H9 (cell line): Measurements from ENCODE around the gene LYVE1. TPM values are rescaled to one million over a fixed set of nuclear protein-coding genes. Genes with fewer than 3 reads are reported as not detected.
A peak's percentile ranks its signal among the peaks of the same experiment; 100 is the strongest.

Experiments
- DNase-seq: peaks from one replicate; pipeline ENCODE4 v3.0.0-alpha.2; 2017
- H2AFZ ChIP-seq: one replicate; pipeline ENCODE4 v1.6.1; 2013; ENCODE audit warnings: mild to moderate bottlenecking, low read length, control low read depth, moderate library complexity
- H2AK5ac ChIP-seq: 2 replicates; pipeline ENCODE4 v1.6.1; 2013; ENCODE audit warnings: low read length, control low read depth, mixed read lengths; ENCODE audit not compliant: insufficient read length
- H2BK120ac ChIP-seq: one replicate; pipeline ENCODE4 v1.6.1; 2013; ENCODE audit warnings: low read depth, mild to moderate bottlenecking, low read length, control low read depth, inconsistent platforms; ENCODE audit not compliant: poor library complexity, severe bottlenecking
- H2BK12ac ChIP-seq: 2 replicates; pipeline ENCODE4 v1.6.1; 2013; ENCODE audit warnings: low read length, control low read depth, mixed read lengths, low read depth; ENCODE audit not compliant: insufficient read length
- H2BK15ac ChIP-seq: 2 replicates; pipeline ENCODE4 v1.6.1; 2013; ENCODE audit warnings: low read depth, low read length, control low read depth
- H2BK20ac ChIP-seq: one replicate; pipeline ENCODE4 v1.6.1; 2013; ENCODE audit warnings: low read depth, mild to moderate bottlenecking, low read length, control low read depth, inconsistent platforms; ENCODE audit not compliant: poor library complexity, severe bottlenecking
- H2BK5ac ChIP-seq: 2 replicates; pipeline ENCODE4 v1.6.1; 2013; ENCODE audit warnings: low read length, control low read depth, mixed read lengths; ENCODE audit not compliant: insufficient read length
- H3K14ac ChIP-seq: 2 replicates; pipeline ENCODE4 v1.6.1; 2013; ENCODE audit warnings: low read length, control low read depth; ENCODE audit not compliant: insufficient read depth
- H3K18ac ChIP-seq: 2 replicates; pipeline ENCODE4 v1.6.1; 2013; ENCODE audit warnings: low read depth, mild to moderate bottlenecking, mixed read lengths, low read length, control low read depth; ENCODE audit not compliant: insufficient read length
- H3K23ac ChIP-seq: 2 replicates; pipeline ENCODE4 v1.6.1; 2013; ENCODE audit warnings: low read length, control low read depth, mixed read lengths, low read depth; ENCODE audit not compliant: insufficient read length
- H3K23me2 ChIP-seq: 2 replicates; pipeline ENCODE4 v1.6.1; 2013; ENCODE audit warnings: low read depth, mild to moderate bottlenecking, mixed read lengths, low read length, control low read depth; ENCODE audit not compliant: insufficient read length, poor library complexity, severe bottlenecking
- H3K27ac ChIP-seq: 2 replicates; pipeline ENCODE4 v1.5.1; 2013; ENCODE audit warnings: low read length, control low read depth, mixed read lengths, low read depth; ENCODE audit not compliant: insufficient read length
- H3K27me3 ChIP-seq: 2 replicates; pipeline ENCODE4 v1.6.1; 2013; ENCODE audit warnings: low read length, control low read depth, inconsistent platforms; ENCODE audit not compliant: insufficient read depth
- H3K4ac ChIP-seq: 2 replicates; pipeline ENCODE4 v1.6.1; 2013; ENCODE audit warnings: low read depth, mild to moderate bottlenecking, control low read depth, inconsistent platforms, low read length, moderate library complexity
- H3K4me1 ChIP-seq: 2 replicates; pipeline ENCODE4 v1.6.1; 2013; ENCODE audit warnings: low read length, control low read depth, inconsistent platforms; ENCODE audit not compliant: insufficient read depth
- H3K4me2 ChIP-seq: 2 replicates; pipeline ENCODE4 v1.6.1; 2013; ENCODE audit warnings: low read length, control low read depth, mixed read lengths; ENCODE audit not compliant: insufficient read length, insufficient read depth
- H3K56ac ChIP-seq: 2 replicates; pipeline ENCODE4 v1.6.1; 2013; ENCODE audit warnings: low read depth, mild to moderate bottlenecking, mixed read lengths, low read length, control low read depth; ENCODE audit not compliant: insufficient read length
- H3K79me1 ChIP-seq: 2 replicates; pipeline ENCODE4 v1.6.1; 2013; ENCODE audit warnings: low read depth, mild to moderate bottlenecking, moderate library complexity, low read length, control low read depth, inconsistent platforms; ENCODE audit not compliant: insufficient read depth, poor library complexity, severe bottlenecking
- H3K79me2 ChIP-seq: 2 replicates; pipeline ENCODE4 v1.6.1; 2013; ENCODE audit warnings: low read length, control low read depth, inconsistent platforms; ENCODE audit not compliant: insufficient read depth
- H3K9ac ChIP-seq: 2 replicates; pipeline ENCODE4 v1.6.1; 2013; ENCODE audit warnings: low read length, control low read depth, mixed read lengths; ENCODE audit not compliant: insufficient read length; ENCODE audit errors: extremely low read depth
- H3K9me3 ChIP-seq: one replicate; pipeline ENCODE4 v1.6.1; 2013; ENCODE audit warnings: low read depth, low read length, inconsistent platforms; ENCODE audit not compliant: control insufficient read depth
- H3T11ph ChIP-seq: one replicate; pipeline ENCODE4 v1.6.1; 2013; ENCODE audit warnings: mild to moderate bottlenecking, low read length, control low read depth, inconsistent platforms
- H4K20me1 ChIP-seq: one replicate; pipeline ENCODE4 v1.6.1; 2013; ENCODE audit not compliant: control insufficient read depth, insufficient read length, insufficient read depth
- H4K5ac ChIP-seq: 2 replicates; pipeline ENCODE4 v1.6.1; 2013; ENCODE audit warnings: low read depth, mild to moderate bottlenecking, mixed read lengths, low read length, control low read depth; ENCODE audit not compliant: insufficient read length
- H4K8ac ChIP-seq: replicated peaks from 2 replicates; pipeline ENCODE4 v1.6.1; 2013; ENCODE audit warnings: low read length, control low read depth, mixed read lengths, low read depth; ENCODE audit not compliant: insufficient read length
- H4K91ac ChIP-seq: 2 replicates; pipeline ENCODE4 v1.6.1; 2013; ENCODE audit warnings: low read depth, mild to moderate bottlenecking, moderate library complexity, mixed read lengths, low read length, control low read depth; ENCODE audit not compliant: insufficient read length
- H3K27ac Mint-ChIP-seq, 3 experiments: 2 replicates in 2 of 3; 3 replicates in 1 of 3; pipeline ENCODE4 v1.8.0; 2020 to 2021; ENCODE audit warnings: mixed read lengths in 3 of 3, mild to moderate bottlenecking in 1 of 3, moderate library complexity in 1 of 3
- H3K27me3 Mint-ChIP-seq: 2 replicates; pipeline ENCODE4 v1.8.0; 2021; ENCODE audit warnings: low read depth, mild to moderate bottlenecking, moderate library complexity, mixed read lengths
- H3K36me3 Mint-ChIP-seq, 3 experiments: 2 replicates in 2 of 3; 3 replicates in 1 of 3; pipeline ENCODE4 v1.8.0; 2020 to 2021; ENCODE audit warnings: low read depth in 3 of 3, mixed read lengths in 3 of 3; ENCODE audit not compliant: insufficient read depth in 1 of 3
- H3K4me1 Mint-ChIP-seq, 2 experiments: 2 replicates each; pipeline ENCODE4 v1.8.0; 2020; ENCODE audit warnings: mixed read lengths in 2 of 2
- H3K4me3 Mint-ChIP-seq, 2 experiments: 2 replicates in 1 of 2; 3 replicates in 1 of 2; pipeline ENCODE4 v1.8.0; 2020 to 2021; ENCODE audit warnings: mild to moderate bottlenecking in 2 of 2, mixed read lengths in 2 of 2, moderate library complexity in 1 of 2
- H3K9me3 Mint-ChIP-seq, 2 experiments: 2 replicates in 1 of 2; 3 replicates in 1 of 2; pipeline ENCODE4 v1.8.0; 2020; ENCODE audit warnings: mild to moderate bottlenecking in 2 of 2, mixed read lengths in 2 of 2, moderate library complexity in 1 of 2
- WGBS: extraction: QIAGEN DNeasy Blood & Tissue Kit; methylation state at CpG from one replicate; pipeline ENCODE4 v1.1.7; 2013; ENCODE audit warnings: missing lambda C conversion rate, low lambda C conversion rate, mixed read lengths; ENCODE audit not compliant: insufficient read length; ENCODE audit errors: extremely low coverage; 5-methylcytosine and 5-hydroxymethylcytosine counted together
- total RNA-seq: library from RNA; stranded (reverse); gene quantifications from 2 replicates; pipeline ENCODE4 v1.2.1, GENCODE V29; 2021
- TF ChIP-seq, protein P1 (sequence below): fragments of 200-600 bp; sonication (generic); conservative IDR thresholded peaks from 3 replicates; pipeline ENCODE4 v1.8.0; 2021; ENCODE audit warnings: antibody characterized with exemption, mild to moderate bottlenecking

Gene LYVE1
- total RNA-seq, 1 experiment from 2014 or later, result not detected

DNA sequence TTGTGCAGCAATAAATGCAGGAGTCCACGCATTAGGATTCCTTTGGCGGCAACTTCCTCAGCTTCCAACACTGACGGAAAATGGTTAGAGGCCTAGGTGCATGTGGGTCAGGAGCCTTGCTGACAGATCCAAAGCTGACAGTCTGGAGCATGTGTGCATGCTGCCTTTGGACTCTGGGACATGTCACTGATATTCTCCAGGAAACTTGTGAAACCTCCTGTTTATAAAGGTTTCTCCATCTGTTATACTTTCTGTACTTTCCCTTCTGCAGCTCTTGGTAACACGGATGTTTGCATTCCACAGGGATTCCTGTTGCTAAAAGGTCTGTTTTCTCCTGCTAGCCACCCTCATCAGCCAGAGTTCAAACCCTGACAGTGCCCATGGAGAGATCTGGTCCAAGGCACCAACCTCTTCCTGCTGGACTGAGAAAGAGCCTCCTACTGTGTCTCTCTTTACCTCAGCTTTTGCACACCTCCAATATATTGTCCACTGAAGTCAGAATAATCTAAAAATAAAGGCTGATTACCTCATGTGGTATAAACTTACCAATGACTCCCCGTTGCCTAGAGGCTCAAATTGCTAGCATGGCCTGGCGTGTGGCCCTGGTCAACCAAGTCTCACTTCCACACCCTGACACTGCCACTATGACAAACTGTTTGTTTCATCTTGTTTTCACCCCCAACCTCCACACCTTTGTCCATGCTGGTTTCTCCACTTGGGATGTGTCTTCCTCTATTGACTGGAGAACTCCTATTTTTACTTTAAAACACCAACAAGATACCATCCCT lies 31.1 kb upstream of the LYVE1 start:
- Histone ChIP-seq H2BK5ac (no peak overlapping the region), H3K27me3 (no peaks in the 10 kb centered on the region), H2BK120ac (no peak overlapping the region), H3K4ac (no peak overlapping the region), H2AFZ (no peak overlapping the region), H3K9me3 (no peaks in the 10 kb centered on the region), H2BK12ac (no peak overlapping the region), H3K23ac (no peak overlapping the region), H4K8ac (no peak overlapping the region), H4K91ac (no peak overlapping the region), H2BK15ac (no peak overlapping the region), H3K56ac (no peak overlapping the region), H3K27ac (no peak overlapping the region), H2AK5ac (no peak overlapping the region), H3K79me1 (no peaks in the 10 kb centered on the region), H2BK20ac (no peak overlapping the region), H3K4me2 (no peak overlapping the region), H3K9ac (no peak overlapping the region), H3K79me2 (no peaks in the 10 kb centered on the region), H3T11ph (no peak overlapping the region), H3K4me1 (no peaks in the 10 kb centered on the region), H4K5ac (no peak overlapping the region), H3K14ac (no peak overlapping the region), H3K23me2 (no peaks in the 10 kb centered on the region), H3K18ac (no peak overlapping the region), H4K20me1 (no peaks in the 10 kb centered on the region)
- no peak for DNase-seq
- H3K4me1 Mint-ChIP-seq, result peaks cover 0 to 4% of the 10 kb centered on the region in 2 experiments; a peak in 2 of 4 replicates
- H3K27me3 Mint-ChIP-seq, result no peaks in the 10 kb centered on the region
- H3K36me3 Mint-ChIP-seq, result no peaks in the 10 kb centered on the region
- TF ChIP-seq, protein P1, sequence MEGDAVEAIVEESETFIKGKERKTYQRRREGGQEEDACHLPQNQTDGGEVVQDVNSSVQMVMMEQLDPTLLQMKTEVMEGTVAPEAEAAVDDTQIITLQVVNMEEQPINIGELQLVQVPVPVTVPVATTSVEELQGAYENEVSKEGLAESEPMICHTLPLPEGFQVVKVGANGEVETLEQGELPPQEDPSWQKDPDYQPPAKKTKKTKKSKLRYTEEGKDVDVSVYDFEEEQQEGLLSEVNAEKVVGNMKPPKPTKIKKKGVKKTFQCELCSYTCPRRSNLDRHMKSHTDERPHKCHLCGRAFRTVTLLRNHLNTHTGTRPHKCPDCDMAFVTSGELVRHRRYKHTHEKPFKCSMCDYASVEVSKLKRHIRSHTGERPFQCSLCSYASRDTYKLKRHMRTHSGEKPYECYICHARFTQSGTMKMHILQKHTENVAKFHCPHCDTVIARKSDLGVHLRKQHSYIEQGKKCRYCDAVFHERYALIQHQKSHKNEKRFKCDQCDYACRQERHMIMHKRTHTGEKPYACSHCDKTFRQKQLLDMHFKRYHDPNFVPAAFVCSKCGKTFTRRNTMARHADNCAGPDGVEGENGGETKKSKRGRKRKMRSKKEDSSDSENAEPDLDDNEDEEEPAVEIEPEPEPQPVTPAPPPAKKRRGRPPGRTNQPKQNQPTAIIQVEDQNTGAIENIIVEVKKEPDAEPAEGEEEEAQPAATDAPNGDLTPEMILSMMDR, result no peak
- 0 out of 7 replicates have a peak overlapping the region, but pooled peaks of 1 of the 3 experiments have one; percentile 5 for H3K27ac Mint-ChIP-seq
- no peaks in the 10 kb centered on the region; a peak in 1 of 5 replicates for H3K9me3 Mint-ChIP-seq
- H3K4me3 Mint-ChIP-seq, result no peak overlapping the region
- WGBS, result no CpG with 5 or more reads among the region's 6 CpGs
